NCI-H526 treated with DMSO at 0.1 percent for 48 hours (cell line): ENCODE results near the gene TAF6.

Experiments
- DNase-seq: peaks from one replicate; lab custom pipeline; 2025; lab: John Stamatoyannopoulos, UW

The TAF6 gene

DNA sequence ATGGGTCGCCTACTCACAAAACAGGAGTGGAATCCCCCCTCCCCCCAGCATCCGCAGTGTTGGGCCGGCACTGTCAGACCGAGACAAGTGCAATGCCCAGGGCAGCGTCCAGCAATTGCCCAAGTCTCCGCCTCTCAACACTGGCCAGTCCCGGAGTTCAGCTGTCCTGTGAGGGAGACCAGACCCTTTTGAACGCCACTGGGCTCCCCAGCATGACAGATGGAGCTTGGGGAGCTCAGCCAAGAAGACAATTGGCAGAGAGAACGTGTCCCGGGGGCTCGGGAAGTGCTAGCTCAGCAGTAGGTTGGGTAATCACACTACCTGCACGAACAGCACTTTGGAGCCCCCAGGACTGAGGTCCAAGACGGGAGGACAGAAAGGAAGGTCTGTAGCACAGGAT lies 25.7 kb downstream of the TAF6 start:
- no peak for DNase-seq

GRCh38 chr7:100093054-100093453 lies 26.1 kb downstream of the TAF6 start:
- no peak for DNase-seq

- no peak for DNase-seq
Observed at GRCh38 chr7:100091411-100092181, 27.6 kb downstream of the TAF6 start.

DNA sequence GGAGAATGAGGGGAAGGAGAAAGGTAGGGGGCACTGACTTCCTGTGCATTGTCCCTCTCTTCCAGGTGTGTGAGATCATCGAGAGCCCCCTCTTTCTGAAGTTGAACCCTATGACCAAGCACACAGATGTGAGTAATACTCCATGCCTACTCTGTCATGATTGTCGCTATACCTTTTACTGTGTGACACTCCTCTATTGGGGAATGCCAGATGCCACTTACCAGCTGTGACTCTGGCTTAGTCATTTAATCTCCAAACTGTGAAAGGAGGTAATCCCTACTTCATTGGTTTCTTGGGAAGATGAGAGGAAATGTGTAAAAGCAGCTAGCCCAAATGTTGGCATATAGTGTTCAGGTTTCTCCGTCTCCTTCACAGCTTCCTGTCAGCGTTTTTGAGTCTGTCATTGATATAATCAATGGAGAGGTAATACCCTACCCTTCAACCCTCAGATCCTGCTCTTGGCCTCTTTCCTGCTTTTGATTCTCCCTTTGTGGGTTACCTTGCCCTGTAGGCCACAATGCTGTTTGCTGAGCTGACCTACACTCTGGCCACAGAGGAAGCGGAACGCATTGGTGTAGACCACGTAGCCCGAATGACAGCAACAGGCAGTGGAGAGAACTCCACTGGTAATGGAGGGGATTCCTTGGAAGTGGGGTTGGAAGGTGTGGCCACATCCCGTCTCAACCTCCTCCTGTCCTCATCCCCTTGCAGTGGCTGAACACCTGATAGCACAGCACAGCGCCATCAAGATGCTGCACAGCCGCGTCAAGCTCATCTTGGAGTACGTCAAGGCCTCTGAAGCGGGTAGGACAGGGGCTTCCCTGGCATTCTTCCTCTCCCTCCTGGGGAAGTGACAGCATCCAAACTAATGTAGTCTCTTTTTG lies 28.4 kb downstream of the TAF6 start:
- DNase-seq = no peak

DNA sequence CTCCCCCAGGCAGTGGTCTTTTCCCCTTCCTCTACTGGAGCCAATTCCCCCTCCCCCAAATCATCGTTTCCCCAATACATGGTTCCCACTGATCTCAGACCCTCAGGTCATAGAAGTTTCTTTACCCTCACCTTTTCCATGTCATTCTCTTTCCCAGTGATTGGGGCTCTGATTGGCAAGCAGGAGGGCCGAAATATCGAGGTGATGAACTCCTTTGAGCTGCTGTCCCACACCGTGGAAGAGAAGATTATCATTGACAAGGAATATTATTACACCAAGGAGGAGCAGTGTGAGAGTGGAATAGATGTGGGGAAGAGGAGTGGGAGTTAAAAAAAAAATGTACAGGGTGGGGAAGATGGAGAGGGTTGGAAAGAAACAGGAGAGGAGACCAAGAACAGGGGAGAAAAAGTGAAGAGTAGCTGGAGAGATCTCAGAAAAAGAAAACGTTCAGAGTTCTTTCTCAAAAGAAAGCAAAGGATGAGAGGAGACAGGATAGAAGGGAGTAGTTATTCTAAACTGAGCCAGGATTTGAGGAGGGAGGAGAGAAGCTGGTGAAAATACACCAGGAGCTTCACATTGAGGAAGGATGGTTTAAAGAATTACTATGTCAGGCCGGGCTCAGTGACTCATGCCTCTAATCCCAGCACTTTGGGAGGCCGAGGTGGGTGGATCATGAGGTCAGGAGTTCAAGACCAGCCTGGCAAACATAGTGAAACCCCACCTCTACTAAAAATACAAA lies 29.5 kb downstream of the TAF6 start:
- DNase-seq = no peak

DNA sequence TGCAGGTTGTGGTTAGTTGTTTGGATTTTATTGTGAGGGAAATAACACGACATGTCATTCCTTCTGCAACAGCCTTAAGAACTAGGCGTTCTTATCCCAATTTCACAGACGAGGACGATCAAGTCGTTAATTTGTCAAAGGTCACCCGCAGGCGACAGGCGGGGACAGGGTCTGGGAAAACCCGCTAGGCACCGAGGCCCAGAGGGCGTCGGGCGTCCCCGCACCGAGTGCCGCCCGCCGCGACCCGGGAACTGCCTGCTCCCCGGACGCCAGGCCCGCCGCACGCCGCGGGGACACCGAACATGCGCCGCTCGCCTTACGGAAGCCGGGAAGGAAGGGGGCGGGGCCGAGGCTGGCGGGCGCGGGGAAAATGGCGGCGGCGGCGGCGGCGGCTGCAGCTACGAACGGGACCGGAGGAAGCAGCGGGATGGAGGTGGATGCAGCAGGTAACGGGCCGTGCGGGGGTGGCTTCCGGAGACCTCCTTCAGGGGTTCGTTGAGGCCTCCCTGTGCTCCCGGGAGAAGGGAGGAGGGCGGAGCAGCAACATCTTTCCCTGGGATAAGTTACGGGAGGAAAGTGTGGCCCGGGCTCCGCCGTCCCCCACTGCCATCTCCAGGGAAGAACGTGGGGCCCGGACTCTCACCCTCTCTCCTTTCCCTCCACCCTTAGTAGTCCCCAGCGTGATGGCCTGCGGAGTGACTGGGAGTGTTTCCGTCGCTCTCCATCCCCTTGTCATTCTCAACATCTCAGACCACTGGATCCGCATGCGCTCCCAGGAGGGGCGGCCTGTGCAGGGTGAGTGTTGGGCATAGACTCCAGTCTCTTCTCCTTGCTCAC lies 30.3 kb downstream of the TAF6 start, which contains the start of gene COPS6:
Gene COPS6 (plus strand): TSS at position 349 of the 837 bp plus-strand sequence. CDS start 22 bp downstream, at position 371.
- peak; percentile 54 for DNase-seq

DNA sequence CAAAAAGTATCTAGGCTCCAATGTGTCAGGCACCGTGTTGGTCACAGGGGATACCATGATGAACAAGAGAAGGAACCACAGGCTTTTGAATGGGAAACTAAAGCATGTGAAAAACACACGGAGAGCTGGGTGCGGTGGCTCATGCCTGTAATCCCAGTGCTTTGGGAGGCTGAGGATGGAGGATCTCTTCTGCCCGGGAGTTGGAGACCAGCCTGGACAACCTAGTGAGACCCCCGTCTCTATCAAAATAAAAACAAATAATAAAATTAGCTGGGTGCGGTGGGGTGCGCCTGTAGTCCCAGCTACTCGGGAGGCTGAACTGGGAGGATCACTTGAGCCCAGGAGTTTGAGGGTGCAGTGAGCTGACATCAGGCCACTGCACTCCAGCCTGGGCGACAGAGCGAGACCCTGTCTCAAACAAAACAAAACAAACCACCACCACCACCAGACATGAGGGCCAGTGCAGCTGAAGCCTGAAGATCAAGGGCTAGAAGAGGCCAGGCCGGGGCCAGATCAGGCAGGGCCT lies 31.0 kb downstream of the TAF6 start:
- DNase-seq = no peak

DNA sequence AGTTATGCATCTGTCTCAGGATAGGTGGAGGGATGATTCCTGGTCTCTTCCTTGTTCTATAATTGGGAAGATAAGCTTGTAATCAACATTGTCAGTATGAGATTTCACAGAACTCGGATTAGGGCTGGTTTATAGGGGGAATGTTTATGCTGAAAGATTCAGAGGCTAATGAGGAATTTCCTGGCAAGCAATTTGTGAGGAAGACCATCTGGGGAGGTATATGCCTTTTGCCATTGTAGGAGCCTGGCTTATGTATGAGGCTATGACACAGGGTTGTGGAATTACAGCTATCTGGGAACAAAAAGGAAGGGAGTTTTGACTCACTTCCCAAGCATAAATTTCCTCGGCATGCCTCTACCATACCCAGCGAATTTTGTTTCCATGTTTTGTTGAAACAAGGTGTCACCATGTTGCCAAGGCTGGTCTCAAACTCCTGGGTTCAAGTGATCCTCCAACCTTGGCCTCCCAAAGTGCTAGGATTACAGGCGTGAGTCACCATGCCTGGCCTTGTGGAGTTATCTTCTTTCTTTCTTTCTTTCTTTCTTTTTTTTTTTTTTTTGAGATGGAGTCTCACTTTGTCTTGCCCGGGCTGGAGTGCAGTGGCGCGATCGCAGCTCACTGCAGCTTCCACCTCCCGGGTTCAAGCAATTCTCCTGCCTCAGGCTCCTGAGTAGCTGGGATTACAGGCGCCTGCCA lies 32.0 kb downstream of the TAF6 start:
- no peak for DNase-seq

DNA sequence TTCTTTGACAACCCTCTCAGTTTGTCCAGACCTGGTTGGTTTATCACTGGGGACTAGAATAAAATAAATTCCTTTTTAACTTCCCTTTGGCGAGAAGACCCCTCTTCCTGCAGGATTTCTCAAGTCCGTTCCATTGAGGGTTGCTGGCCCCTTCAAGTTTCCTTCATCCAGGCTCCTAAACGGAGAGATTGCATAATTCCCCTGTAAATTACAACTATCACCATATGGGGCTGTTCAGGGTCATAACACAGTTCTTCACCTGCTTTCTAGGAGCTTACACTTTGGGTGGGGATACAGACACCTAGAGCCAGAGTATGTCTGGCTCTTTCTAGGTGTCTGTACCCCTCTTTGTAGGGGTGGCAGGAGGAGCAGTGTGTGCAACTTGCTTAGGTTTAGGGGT lies 33.6 kb downstream of the TAF6 start:
- no peak for DNase-seq

DNA sequence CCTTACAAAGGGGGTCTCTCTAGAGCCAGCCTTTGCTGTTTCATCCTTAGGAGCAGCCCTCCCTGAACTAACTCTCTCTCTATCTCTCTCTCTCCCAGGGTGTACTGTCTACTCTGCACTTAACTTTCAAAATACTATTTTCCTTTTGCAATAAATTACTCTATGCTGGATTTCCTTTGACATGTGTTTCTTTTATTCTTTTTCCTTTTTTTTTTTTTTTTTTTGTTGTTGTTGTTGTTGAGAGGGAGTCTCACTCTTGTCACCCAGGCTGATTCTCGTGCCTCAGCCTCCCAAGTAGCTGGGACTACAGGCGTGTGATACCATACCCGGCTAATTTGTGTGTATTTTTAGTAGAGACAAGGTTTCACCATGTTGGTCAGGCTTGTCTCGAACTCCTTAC lies 36.2 kb downstream of the TAF6 start:
- DNase-seq = no peak

- peak; percentile 97 for DNase-seq
Observed at GRCh38 chr7:100081535-100082102, 37.5 kb downstream of the TAF6 start, which contains the start of gene ZNF3. TSS of gene ZNF3 (minus strand) at chr7:100081723. CDS start at chr7:100077357, 4,366 bp downstream.

DNA sequence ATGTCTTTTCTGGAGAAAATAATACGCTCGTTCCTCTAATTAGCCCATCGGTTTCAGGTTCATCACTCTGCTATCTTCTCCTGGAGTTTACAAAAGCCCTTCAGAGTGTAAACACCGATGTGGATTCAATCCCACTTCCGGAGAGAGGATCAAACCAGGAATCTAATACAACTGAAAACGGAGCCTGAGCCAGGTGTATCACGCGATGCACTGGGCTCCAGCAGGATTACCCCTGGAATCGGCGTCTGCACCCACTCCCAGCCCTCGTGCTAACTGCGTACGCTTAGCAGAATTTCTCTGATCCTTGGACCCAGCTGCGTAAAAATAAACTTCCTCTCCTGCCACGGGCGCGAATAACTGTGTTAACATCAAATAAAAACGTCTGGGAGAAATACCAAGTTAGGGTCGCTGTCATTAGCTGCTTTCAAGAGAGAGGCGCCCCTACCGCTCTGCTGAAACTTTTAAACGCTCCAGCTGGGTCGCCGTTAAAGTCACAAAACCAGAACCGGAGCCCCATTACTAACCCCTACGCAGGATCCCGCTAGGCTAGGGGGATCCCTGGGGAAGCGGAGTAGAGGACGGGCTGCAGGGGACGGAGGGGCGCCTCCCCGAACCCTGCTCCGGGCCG lies 38.1 kb downstream of the TAF6 start:
- no peak for DNase-seq

DNA sequence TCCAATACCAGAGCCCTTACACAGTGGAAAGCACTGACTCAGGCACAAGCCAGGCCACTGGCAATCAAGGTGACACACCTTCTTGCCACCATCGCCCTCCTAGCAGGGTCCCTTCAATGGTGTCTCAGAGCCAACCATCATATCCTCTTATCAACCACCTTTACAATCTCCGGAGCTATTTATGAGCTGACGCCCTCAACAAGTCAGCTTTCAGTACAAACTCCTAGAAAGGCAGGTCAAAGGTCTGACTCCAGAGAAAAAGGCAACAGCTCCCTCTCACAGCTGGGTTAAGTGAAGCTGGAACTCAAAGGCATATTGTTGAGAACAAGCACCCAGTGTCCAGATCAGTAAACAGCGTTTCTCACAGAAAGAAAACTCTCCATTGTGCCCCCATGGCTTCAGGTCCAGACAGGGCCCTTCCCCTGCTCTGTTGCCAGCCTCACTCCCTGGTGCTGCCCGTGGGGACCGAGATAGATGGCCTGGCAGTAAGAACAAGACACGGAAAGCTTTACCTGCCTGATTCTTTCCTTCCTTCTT lies 40.1 kb downstream of the TAF6 start:
- DNase-seq = no peak

DNA sequence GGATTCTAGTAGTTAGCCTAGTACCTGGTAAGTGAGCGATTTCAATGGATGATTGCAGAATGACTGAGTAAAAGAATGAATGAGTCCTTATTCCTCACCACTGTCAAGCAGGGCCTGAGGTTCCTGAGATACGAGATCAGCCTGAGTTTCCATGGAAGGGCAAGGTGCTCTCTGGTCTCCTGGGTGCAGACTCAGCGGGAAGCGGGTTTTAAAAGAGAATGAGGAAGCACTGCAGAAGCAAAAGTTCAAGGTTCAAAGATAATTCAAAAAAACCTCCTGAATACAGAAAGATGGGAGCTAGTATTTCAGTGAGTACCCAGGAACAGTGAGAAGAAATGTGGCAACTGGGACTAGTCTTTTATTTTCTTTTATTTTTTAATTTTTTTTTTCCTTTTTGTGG lies 42.0 kb downstream of the TAF6 start:
- DNase-seq = no peak

GRCh38 chr7:100075418-100075817 lies 43.7 kb downstream of the TAF6 start:
- DNase-seq = no peak

GRCh38 chr7:100074841-100075240 lies 44.3 kb downstream of the TAF6 start:
- DNase-seq = no peak

DNA sequence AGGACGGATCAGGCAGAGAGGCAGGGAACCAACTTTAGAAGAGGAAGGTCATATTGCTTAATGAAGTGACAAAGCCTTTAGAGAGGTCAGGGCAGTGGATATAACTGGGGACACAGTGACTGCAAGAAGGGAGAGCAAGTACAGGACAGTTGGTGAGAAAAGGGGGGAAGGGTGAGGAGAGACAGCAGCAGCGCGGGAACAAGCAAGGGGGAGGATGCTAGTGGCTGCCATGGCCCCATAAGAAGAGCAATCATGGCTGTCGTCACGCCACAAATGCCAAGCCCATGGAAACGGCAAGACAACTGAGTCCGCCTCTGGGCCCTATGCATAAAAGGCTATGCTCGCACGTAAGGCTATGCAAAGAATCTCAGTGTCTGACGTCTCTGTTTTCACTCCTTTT lies 46.7 kb downstream of the TAF6 start:
- DNase-seq = no peak

GRCh38 chr7:100071018-100071723 lies 48.0 kb downstream of the TAF6 start:
- no peak for DNase-seq

GRCh38 chr7:100069991-100070390 lies 49.2 kb downstream of the TAF6 start:
- DNase-seq = no peak
